HG03039 (cell line): ENCODE measurements around the gene MICAL3.
"Not testable (repeated sequence)": the region's sequence is repeated elsewhere in the genome, so short reads cannot be mapped to it uniquely, and the experiment has no call there.

ENCODE experiments used
- ATAC-seq: cut with Tn5 transposase; IDR thresholded peaks from one replicate; pipeline ENCODE4 v1.9.1; 2021; ENCODE audit warnings: mild to moderate bottlenecking, moderate library complexity; ENCODE audit not compliant: unreplicated experiment

MICAL3 gene

DNA sequence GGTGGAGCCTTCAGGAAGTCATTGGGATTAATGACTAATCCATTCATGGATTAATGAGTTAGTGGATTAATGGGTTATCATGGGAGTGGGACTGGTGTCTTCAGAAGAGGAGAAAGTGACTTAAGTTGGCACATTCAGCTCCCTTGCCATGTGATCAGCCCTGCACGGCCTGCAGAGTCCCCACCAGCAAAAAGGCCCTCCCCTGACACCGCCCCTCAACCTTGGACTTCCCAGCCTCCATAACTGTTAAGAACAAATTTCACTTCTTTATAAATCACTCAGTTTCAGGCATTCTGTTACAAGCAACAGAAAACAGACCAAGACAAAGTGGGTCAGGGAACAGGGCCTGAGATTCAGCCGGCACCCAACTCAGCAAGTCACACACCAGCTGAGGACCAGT lies 85.3 kb downstream of the MICAL3 start:
- no peak for ATAC-seq

DNA sequence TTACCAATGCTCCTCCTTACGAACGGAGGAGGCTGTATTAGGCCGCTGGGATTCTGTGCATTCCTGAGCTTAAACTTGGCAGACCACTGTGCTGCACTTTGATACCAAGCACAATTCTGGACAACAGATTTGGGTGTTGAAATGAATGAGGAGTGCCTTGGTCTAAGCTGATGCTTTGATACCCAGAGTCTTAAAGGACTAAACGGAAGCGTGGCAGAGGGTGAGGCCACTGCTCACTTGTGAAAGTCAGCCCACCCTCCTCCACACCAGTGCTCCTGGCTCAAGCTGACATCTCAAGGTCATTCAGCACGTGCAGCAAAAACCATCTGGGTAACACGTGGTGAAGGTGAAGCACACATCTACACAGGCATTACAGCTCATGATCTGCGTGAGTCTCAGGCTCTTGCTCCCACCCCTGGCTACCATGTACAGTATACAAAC lies 85.9 kb downstream of the MICAL3 start:
- ATAC-seq: no peak

DNA sequence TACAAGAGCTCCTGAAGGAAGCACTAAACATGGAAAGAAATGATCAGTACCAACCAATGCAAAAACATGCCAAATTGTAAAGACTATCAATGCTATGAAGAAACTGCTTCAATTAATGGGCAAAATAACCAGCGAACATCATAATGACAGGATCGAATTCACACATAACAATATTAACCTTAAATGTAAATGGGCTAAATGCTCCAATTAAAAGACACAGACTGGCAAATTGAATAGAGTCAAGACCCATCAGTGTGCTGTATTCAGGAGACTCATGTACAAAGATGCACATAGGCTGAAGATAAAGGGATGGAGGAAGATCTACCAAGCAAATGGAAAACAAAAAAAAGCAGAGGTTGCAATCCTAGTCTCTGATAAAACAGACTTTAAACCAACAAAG lies 91.9 kb downstream of the MICAL3 start:
- not testable (repeated sequence) for ATAC-seq

DNA sequence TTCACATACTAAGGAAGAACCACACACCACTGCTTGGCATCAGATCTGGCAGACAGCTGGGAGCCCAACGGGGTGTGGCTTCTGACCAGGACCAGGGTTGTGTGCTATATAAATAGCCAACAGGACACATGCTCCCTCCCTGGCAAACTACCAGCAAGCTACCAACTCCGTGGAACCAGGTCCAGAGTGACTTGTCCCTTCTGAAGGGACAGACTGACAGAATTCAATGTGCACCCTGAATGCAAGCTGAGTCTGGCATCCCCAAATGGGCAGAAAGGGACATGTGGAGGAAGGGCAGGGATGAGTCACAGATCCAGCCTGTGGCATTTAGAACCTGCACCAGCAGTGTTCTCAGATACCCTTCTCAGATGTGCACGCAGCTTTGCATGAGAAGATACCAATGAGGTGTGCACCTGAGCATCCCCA lies 92.9 kb downstream of the MICAL3 start:
- no peak for ATAC-seq

DNA sequence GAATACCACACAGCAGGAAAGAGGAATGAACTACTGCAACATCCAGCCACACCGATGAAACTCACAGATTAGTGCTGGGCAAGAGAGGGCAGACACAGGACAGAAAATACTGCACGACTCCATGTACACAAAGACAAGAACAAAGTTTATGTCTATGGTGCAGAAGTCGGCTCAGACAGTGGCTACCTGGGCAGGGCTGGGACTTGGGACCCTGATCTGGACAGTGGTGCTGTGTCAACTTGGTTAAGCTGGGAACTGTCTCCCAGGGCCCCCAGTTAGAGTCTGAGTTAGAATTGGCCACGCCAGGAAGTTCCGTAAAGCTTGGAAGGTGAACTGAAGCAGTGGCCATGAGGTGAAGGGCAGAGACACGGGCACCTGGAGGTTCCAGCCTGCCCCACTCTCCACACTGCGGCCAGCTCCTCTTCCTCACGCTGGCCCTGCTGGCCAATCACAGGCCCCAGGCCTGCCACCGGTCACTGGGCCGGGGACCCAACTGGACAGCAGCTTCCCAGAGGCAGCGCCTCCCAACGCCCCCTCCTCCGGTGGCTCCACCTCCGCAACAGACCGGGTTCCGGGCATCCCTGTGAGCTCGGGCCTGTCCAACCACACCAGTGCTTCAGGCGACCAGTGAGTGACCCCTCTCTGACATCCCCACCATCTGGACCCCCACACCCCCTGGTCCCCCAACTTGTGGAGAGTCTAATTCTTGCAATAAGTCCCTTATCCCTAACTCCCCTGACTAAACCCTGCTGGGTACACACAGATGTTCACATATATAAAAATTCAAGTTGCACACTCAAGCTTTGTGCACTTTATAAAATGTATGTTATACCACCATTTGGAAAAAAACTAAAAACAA lies 93.7 kb downstream of the MICAL3 start:
- ATAC-seq: no peak

DNA sequence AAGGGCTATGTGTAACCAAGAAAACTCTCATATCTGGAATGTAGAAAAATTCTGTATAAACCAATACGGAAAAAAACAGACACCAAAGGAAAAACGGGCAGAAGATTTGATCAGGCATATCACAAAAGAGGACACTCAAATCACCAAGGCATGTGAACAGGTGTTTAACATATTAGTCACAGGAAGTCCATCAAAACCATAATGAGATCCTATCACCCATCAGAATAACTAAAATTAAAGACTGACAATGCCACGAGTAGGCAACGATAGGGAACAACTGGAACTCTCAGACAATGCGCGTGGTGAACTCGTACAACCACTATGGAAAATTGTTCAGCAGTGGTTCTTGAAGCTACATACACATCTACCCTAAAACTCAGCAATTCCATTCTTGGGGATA lies 94.5 kb downstream of the MICAL3 start:
- no peak for ATAC-seq

DNA sequence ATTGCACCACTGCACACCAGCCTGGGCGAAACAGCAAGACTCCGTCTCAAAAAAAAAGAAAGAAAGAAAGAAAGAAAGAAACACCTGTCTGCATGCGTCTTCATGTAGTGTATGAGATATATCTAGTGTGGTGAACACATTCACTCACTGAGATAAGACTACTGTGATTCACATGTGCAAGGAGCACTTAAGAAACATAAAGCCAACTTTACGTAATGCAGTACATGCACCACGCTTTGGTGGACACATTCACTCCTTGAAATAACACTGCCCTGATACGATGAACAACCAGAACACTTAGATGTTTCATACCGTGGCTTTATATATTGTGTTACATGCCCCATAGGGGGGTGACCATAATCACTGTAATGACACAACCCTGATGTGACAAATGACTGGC lies 96.0 kb downstream of the MICAL3 start:
- no peak for ATAC-seq

DNA sequence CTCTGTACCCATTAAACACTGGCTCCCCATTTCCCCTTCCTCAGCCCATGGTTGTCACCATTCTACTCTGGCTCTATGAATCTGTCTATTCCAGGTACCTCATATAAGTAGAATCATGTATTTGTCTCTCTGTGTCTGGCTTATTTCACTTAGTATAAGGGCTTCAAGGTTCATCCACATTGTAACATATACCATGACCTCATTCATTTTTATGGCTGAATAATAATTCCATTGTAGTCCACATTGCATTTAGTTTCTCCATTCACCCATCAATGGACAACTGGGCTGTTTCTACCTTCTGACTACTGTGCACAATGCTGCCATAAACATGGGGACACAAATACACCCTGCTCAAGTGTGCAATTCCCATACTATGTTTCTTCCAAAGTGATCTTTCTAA lies 97.3 kb downstream of the MICAL3 start:
- no peak for ATAC-seq

DNA sequence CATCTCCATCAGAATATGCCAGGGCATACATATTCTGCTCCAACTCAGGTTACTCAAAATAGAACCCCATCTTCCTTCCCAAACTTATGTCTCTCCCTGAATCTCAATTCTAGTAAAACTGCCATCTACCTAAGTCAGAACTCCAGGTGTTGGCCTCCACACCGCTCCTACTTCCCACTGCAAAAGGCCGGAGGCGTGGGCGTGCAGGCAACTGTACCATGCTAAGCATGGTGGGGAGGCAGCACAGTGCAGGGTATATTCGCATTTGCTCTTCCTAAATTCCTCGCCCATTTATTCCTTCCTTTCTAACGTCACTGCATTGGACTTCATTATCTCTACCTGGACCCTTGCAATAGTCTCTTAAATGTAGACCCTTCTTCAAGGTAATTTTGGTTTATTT lies 97.8 kb downstream of the MICAL3 start:
- no peak for ATAC-seq

DNA sequence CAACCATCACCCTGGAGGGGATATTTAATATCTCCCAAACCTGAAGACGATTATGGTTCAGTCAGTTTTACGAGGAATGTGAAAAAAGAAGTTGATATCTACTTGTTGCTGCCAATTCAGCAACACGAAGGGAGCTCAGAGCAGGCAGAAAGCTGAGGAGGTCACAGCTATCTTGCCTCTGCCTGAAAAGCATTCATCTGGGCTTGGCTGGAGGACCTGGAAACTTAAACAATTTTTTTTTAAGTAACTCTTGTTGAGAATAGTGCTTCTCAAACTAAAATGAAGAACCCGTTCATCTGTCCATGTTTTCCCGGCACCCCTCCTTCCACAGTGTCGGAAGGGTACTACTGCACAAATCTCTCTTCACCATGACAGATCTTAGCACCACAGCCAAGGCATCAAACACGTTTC lies 98.9 kb downstream of the MICAL3 start:
- ATAC-seq: no peak

DNA sequence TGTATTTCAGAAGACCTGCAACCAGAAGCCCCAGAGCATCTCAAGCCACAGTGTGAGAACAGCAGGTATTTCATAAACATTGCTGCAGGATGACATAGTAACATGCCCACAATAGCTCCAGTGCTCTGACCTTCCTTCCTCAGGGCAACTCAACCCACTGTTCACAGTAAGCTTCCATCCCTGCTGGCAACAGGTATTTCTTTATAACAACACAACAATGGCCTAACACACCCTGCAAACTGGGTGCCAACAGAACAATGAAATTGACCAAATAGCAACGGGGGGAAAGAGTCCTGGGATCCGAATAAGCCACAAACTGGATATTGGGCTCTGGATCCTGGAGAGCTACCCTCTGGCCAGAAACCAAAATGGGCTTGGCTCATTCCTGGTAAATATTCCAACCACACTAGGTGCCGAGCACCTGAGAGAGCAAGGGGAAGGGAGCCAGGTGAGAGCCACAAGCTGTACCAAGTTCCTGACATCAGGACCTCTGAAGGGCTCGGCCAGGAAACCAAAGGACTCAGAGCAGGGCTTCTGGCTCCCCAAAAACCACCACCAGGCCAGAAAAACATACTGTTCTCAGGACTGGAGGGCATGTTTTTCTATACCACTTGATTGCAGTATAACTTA lies 99.5 kb downstream of the MICAL3 start:
- no peak for ATAC-seq

DNA sequence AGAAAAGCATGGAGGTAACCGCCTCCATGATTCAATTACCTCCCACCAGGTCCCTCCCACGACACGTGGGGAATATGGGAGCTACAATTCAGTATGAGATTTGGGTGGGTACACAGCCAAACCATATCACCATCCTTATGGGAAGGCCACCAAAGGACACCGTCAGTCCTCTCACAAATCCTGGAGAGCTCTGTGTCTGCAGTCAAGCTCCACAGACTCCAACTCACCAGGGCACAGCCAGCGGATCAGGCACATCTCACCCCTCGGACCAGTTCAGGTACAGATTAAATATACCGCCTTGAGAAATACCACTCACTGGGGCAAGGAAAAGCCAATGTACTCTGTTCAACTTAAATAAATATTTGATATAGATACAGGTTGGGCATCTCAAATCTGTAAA lies 100.3 kb downstream of the MICAL3 start:
- no peak for ATAC-seq

DNA sequence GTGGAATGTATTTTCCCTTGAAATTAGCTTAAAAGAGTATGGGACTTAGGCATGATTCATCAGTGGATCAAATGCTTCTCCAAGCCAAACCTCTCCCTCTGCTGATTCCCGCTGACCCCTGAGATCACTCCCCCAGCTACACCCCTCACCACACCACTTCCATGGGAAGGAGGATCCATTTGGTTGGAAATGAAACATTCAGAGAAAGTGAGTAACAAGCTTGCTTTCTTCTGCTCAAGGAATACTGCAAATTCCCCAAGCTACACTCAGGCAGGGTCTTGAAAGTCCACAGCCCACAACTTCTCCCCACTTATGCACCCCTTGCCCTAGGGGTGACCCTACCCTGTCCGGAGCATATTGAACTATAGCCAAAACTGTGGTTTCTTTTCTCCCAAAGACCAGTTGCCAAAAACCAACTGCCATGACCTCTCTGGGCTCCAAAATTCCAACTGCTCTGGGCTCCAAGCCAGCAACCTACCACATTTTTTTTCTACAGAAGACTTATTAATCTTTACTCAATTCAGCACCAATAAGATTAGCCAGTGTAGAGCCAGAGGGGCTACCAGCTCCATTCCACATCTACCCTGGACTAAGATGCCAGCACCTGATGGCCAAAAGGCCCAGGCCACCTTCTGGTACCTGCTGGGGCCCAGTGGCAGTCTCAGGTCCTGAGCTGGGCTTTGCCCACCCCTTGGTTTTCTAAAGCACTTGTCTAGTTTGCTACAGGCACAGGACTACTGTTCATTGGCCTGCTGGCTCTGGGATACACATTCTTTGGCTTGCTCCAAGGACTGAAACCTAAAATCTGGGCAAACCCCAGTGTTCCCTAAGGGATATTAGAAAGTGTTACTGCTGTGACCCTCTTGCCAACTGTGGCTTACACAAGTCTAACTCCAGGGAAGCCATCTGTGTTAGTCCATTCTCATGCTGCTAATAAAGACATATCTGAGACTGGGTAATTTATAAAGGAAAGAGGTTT lies 101.1 kb downstream of the MICAL3 start:
- no peak for ATAC-seq

DNA sequence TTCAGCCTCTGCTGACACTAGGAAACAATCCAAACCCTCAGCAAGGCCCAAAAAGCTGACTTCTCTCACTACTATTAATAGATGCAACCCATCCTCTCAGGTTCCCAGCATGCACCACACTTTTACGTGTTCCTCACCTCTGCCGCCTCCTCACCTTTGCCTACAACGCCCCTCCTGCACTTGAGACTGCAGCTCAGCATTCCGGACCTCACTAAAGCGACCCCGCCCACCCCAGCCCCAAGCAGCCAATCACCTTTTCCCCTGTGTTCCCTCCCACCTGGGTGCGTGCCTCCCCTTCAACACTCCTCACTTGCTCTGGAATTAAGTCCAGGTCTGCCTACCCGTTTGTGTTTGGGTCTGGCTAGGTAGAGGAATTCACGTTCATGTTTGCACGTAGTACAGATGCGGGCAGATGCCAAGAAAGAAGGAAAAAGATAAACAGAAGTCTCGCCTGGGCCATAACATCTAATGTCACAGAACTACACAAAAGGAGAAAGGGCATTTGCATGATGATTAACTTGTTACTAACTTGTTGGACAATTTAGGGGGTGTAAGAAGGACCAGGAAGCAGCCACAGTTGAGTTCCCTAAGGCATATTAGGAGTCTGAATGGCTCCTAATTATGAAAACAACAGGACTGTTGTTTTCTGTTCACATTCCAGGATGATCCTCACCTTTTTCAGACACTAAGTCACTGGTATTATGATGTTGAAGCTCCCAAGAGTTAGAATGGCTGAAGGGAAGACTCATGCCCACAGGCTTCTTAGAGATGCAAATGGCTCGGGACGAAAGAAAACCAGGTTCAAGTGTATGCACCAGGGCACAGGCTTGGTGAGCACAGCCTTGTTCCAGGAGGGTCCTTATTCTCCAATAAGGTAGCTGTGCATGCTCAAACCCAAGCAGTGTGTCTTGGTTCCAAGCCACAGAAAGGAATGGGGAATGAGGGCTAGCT lies 102.2 kb downstream of the MICAL3 start:
- no peak for ATAC-seq

DNA sequence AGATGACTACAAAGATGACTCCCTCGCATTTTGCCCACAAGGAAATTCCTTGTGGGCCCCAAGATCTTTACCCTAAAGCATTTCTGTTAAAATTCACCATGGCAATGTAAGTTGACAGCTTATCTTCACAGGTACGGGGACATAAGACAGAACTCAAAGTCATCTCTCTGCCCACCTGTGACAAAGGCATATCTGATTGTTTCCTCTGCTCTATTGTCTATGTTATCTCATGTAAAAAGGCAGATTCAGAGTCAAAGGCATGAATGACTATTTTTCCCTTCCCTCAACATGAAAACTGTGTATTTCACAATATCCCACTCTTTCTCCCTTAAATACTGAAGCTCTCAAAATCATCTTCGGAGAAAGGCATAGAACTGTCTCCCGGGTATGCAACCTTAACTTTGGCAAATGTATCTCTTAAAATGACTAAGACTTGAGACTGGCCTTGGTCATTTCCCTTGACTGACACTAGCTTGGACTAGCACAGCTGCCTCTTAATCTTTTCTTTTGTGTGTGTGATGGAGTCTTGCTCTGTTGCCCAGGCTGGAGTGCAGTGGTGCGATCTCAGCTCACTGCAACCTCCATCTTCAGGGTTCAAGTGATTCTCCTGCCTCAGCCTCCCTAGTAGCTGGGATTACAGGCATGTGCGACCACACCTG lies 103.2 kb downstream of the MICAL3 start:
- ATAC-seq: no peak

DNA sequence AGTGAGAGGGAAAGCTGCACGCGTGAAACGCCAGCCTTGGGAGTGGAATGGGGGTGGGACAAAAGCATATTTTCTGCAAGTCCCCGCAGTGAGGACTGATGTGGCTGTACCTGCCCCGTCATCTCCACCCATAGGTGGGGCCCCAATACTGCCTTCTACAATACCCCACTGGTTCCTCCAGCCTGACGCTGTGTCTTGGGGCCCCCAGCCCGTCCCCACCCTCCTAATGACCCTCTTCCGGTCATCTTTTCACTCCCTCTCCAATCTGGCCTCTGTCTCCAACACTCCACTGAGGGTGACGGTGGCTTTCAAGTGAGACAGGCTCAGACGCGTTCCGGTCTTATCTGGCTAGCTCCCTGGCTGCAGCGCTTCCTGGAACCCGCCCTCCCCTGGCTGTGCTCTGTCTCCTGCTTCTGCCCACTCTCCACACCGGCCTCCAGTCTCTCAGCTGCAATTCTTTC lies 104.2 kb downstream of the MICAL3 start:
- ATAC-seq: no peak

DNA sequence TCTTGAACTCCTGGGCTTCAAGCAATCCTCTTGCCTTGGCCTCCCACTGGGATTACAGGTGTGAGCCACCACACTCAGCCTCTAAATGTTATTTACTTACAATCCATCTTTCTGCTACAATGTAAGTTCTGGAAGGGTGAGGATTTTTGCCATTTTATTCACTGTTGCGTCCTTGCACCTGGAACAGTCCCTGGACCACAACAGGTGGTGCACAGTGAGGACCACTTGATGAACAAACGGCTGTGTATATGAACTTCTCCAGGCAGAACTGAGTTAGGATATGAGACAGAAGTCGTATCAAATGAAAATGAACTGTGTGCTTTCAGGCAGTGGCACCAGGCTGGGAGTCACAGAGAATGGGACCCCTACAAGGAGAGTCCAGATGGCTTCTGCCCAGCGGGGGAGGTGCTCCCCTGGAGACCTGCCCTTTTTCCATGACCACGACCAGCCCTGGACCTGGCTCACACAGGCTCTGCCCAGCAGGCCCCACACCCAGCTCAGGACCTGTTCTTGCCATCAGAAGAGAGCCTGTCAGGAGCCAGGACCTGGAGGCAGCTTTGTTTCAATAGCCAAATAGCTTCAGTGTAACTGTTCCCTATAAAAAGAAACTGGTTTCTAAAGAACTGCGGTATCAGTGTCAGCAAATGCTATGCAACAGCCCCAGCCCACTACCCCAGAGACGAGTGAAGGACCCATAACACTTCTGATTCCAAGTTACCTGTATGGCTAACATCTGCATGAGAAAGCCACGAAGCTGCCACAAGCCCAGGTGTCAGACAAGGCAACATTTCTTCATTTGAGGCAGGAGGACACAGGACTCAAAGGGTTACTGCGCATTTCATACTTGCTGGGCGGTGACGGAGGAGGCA lies 104.9 kb downstream of the MICAL3 start:
- no peak for ATAC-seq

DNA sequence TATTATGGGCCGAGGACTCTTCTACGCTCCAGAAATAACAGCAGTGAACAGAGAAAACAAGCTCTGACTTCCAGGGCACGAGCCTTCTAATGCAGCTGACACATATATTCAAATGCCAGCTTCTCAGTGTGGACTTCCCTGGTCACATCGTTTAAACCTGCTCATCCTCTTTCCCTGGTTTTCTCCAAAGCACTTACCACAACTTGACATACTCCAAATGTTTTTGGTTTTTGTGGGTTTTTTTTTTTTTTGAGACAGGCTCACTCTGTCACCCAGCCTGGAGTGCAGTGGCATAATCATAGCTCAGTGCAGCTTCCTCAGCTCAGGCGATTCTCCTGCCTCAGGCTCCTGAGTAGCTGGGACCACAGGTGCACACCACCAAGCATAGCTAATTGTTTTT lies 105.5 kb downstream of the MICAL3 start:
- no peak for ATAC-seq
